ENCODE data around the gene RPL22. TPM values are rescaled to one million over a fixed set of nuclear protein-coding genes. Genes with fewer than 3 reads are reported as not detected.

RPL22 gene
- total and polyA plus RNA-seq, 2 of the 4 experiments (the other 2 are of a cell fraction), result 26.2 to 131 TPM

GRCh38 chr1:6225651-6226050 lies 26.3 kb upstream of the RPL22 start:
- dilution Hi-C loops (cut with HindIII; ENCODE audit: low sequenced_read_pairs, unreplicated experiment) (no loop called here), intact Hi-C loops (cut with micrococcal nuclease) (no loop called here), in situ Hi-C loops (cut with MboI; ENCODE audit: low sequenced_read_pairs) (no loop called here)
- H3K9me1 ChIP-seq (ENCODE audit: insufficient read depth, low read length), result no peaks in the 10 kb centered on the region
- no peaks in the 10 kb centered on the region for H3K4me1 ChIP-seq (ENCODE audit: control insufficient read depth, insufficient read depth, low read length)
- H4K8ac ChIP-seq (ENCODE audit: low read depth in 2 of 2, low read length in 2 of 2), result no peak overlapping the region
- H3K14ac ChIP-seq (replicated peaks; ENCODE audit: low read depth, low read length), result no peak overlapping the region
- H4K20me1 ChIP-seq (ENCODE audit: insufficient read depth, low read length), result no peaks in the 10 kb centered on the region; the same call in 1 of the 2 replicates
- peaks cover 0 to 8% of the 10 kb centered on the region in 2 experiments; a peak in 3 of 4 replicates for H3K79me1 ChIP-seq (ENCODE audit: low read depth in 1 of 2, low read length in 2 of 2)
- H3K23ac ChIP-seq (ENCODE audit: low read depth, low read length), result no peak overlapping the region
- no peak overlapping the region for H3K4ac ChIP-seq (ENCODE audit: low read depth, low read length)
- no peaks in the 10 kb centered on the region for H3K9me3 ChIP-seq (ENCODE audit: control insufficient read depth, insufficient read depth, low read length)
- no peak overlapping the region for H2AK9ac ChIP-seq (replicated peaks; ENCODE audit: low read depth, low read length, poor library complexity)
- no peak overlapping the region for H2BK5ac ChIP-seq (ENCODE audit: low read depth, low read length, poor library complexity, severe bottlenecking)
- no peak overlapping the region for H3K56ac ChIP-seq (ENCODE audit: extremely low read depth, insufficient read depth, low read length)
- no peak overlapping the region for H3K18ac ChIP-seq (ENCODE audit: low read depth, low read length)
- WGBS, 2 experiments (ENCODE audit: extremely low coverage in 2 of 2, insufficient read length in 1 of 2), result 96% methylated on average over 3 of the region's 8 CpGs; no CpG with 5 or more reads in 1 of the 2 experiments
- no peak overlapping the region for H2AK5ac ChIP-seq (ENCODE audit: low read depth, low read length)
- peaks cover 43% of the 10 kb centered on the region for H3K36me3 ChIP-seq (ENCODE audit: control insufficient read depth, insufficient read depth, low read length)
- H2BK120ac ChIP-seq (ENCODE audit: low read depth, low read length), result no peak overlapping the region
- H3K27me3 ChIP-seq (ENCODE audit: control insufficient read depth, insufficient read depth, low read length), result no peaks in the 10 kb centered on the region
- ChIA-PET CTCF (interaction anchor here (0.6 kb wide), 1 partner anchor 9 kb away, joined by 3 read pairs; no protein-coding TSS in a partner anchor), POLR2A (ENCODE audit: unreplicated experiment) (no interaction called here)
- no peak overlapping the region for H3K4me3 ChIP-seq (ENCODE audit: insufficient read depth, low read depth, low read length)
- H3K27ac ChIP-seq (ENCODE audit: insufficient read depth, low read length), result no peak overlapping the region
- TF ChIP-seq BHLHE40 (IDR thresholded peaks at IDR 0.05; ENCODE audit: low read depth, low read length), result no peak
- no peak overlapping the region for H2BK15ac ChIP-seq (ENCODE audit: low read depth, low read length)
- H3K9ac ChIP-seq (ENCODE audit: low read depth, low read length), result no peak overlapping the region
- no peak overlapping the region for H2BK20ac ChIP-seq (ENCODE audit: low read depth, low read length)
- H2AFZ ChIP-seq (replicated peaks; ENCODE audit: low read length, poor library complexity), result no peak overlapping the region
- no peak for ATAC-seq (ENCODE audit: low read depth)
- H4K5ac ChIP-seq (ENCODE audit: low read depth, low read length), result no peak overlapping the region
- DNase-seq, result no peak
- no peak overlapping the region for H4K91ac ChIP-seq (ENCODE audit: insufficient read depth, low read depth, low read length)
- BruUV-seq (replicated peaks), result no TSS peak
- no peak overlapping the region for H3K4me2 ChIP-seq (ENCODE audit: low read depth, low read length)

Measured in IMR-90 (cell line).